Left lobe of liver (tissue), 2 donors: ENCODE data around the gene EPC2. TPM values are rescaled to one million over a fixed set of nuclear protein-coding genes. Genes with fewer than 3 reads are reported as not detected.
"Not testable (repeated sequence)": the region's sequence is repeated elsewhere in the genome, so short reads cannot be mapped to it uniquely, and the experiment has no call there.

Experiments used
- ATAC-seq: fragments of 200-7000 bp; cut with Tn5 transposase; one replicate; pipeline ENCODE4 v1.9.1; 2020; ENCODE audit warnings: mild to moderate bottlenecking, moderate library complexity
- DNase-seq: peaks from one replicate; pipeline ENCODE4 v3.0.0-alpha.2; 2020; ENCODE audit warnings: low spot score
- total RNA-seq: library from RNA; stranded (reverse); gene quantifications from one replicate; pipeline ENCODE4 v1.2.1, GENCODE V29; 2021
- donor health status: DM: no; HTN: no; CAD: no; lungs with moderate emphysema.
- donor health status: DM: no; HTN: yes; CAD: no.

Gene EPC2
- total RNA-seq, 1 donor from 2014 or later, result 6.9 TPM

- ATAC-seq (no peak), DNase-seq (no peak)
Observed at GRCh38 chr2:148670773-148671172, 26.2 kb downstream of the EPC2 start.

GRCh38 chr2:148674063-148675020 lies 29.8 kb downstream of the EPC2 start:
- peak; percentile 80 for ATAC-seq
- no peak for DNase-seq

- DNase-seq (no peak), ATAC-seq (peak; percentile 30)
Observed at GRCh38 chr2:148675708-148676107, 31.2 kb downstream of the EPC2 start.

- not testable (repeated sequence) for DNase-seq, ATAC-seq
Observed at GRCh38 chr2:148678302-148679179, 34.0 kb downstream of the EPC2 start.

- no peak for ATAC-seq
- no peak for DNase-seq
Observed at GRCh38 chr2:148680462-148680861, 35.9 kb downstream of the EPC2 start.

GRCh38 chr2:148681443-148681842 lies 36.9 kb downstream of the EPC2 start:
- ATAC-seq (no peak), DNase-seq (no peak)

- DNase-seq, ATAC-seq: not testable (repeated sequence)
Observed at GRCh38 chr2:148681862-148682261, 37.3 kb downstream of the EPC2 start.

GRCh38 chr2:148684507-148684906 lies 40.0 kb downstream of the EPC2 start:
- no peak for ATAC-seq
- no peak for DNase-seq

GRCh38 chr2:148687543-148687942 lies 43.0 kb downstream of the EPC2 start:
- DNase-seq (no peak), ATAC-seq (no peak)

- DNase-seq, ATAC-seq: not testable (repeated sequence)
Observed at GRCh38 chr2:148688011-148688410, 43.5 kb downstream of the EPC2 start.

- ATAC-seq (no peak), DNase-seq (no peak)
Observed at GRCh38 chr2:148696985-148697384, 52.4 kb downstream of the EPC2 start.

GRCh38 chr2:148699830-148700229 lies 55.3 kb downstream of the EPC2 start:
- DNase-seq (no peak), ATAC-seq (no peak)

- no peak for DNase-seq
- ATAC-seq, result no peak
Observed at GRCh38 chr2:148701039-148701438, 56.5 kb downstream of the EPC2 start.

- no peak for DNase-seq
- ATAC-seq, result no peak
Observed at GRCh38 chr2:148701877-148702276, 57.3 kb downstream of the EPC2 start.

GRCh38 chr2:148702475-148702874 lies 57.9 kb downstream of the EPC2 start:
- ATAC-seq (no peak), DNase-seq (no peak)

- no peak for ATAC-seq
- no peak for DNase-seq
Observed at GRCh38 chr2:148704247-148704646, 59.7 kb downstream of the EPC2 start.

GRCh38 chr2:148716378-148716920 lies 71.9 kb downstream of the EPC2 start:
- no peak for DNase-seq
- ATAC-seq, result no peak

GRCh38 chr2:148718039-148718438 lies 73.5 kb downstream of the EPC2 start:
- ATAC-seq, result no peak
- DNase-seq, result no peak

- no peak for DNase-seq
- no peak for ATAC-seq
Observed at GRCh38 chr2:148719195-148719749, 74.7 kb downstream of the EPC2 start.

- DNase-seq (no peak), ATAC-seq (peak; percentile 23)
Observed at GRCh38 chr2:148719941-148720436, 75.4 kb downstream of the EPC2 start.
